SK-N-SH (cell line): ENCODE measurements around the gene RPL10L. TPM values are rescaled to one million over a fixed set of nuclear protein-coding genes. Genes with fewer than 3 reads are reported as not detected.

Experiments used
- CTCF ChIA-PET: fragments of 300-600, 350-600 bp; formaldehyde crosslinking; extraction: SDS; loops from one replicate; lab custom pipeline; 2021; lab: Yijun Ruan, JAX
- POLR2A ChIA-PET: fragments of 350-600 bp; sonication (Branson Sonifier 250); formaldehyde crosslinking; extraction: SDS; loops from one replicate; lab custom pipeline; 2020; ENCODE audit warnings: antibody characterized with exemption, inconsistent platforms; lab: Yijun Ruan, JAX
- DNase-seq: peaks from one replicate; pipeline ENCODE4 v3.0.0; 2012
- H2AFZ ChIP-seq: fragments of 200-600 bp; sonication (generic); 2 replicates; pipeline ENCODE4 v1.8.1; 2016; ENCODE audit warnings: antibody characterized with exemption, mild to moderate bottlenecking, low read depth
- H3F3A ChIP-seq: fragments of 200-600 bp; sonication (generic); replicated peaks from 2 replicates; pipeline ENCODE3; 2016; ENCODE audit warnings: antibody characterized with exemption, mild to moderate bottlenecking; ENCODE audit not compliant: insufficient read depth
- H3K27ac ChIP-seq, 2 experiments: fragments of 200-500 bp in 1 of 2; fragments of 200-600 bp in 1 of 2; sonication (Bioruptor generic) in 1 of 2; sonication (generic), shearing (Covaris generic) in 1 of 2; 2 replicates each; pipeline versions ENCODE4 v1.5.1 to v1.6.1; 2014 to 2016; ENCODE audit warnings: low read depth in 2 of 2, inconsistent platforms in 1 of 2, low read length in 1 of 2, mild to moderate bottlenecking in 1 of 2, mixed read lengths in 1 of 2
- H3K27me3 ChIP-seq: fragments of 200-600 bp; sonication (generic), shearing (Covaris generic); 2 replicates; pipeline ENCODE4 v1.6.1; 2016; ENCODE audit warnings: mixed run types; ENCODE audit not compliant: insufficient read depth
- H3K36me3 ChIP-seq, 2 experiments: fragments of 200-500 bp in 1 of 2; fragments of 200-600 bp in 1 of 2; sonication (Bioruptor generic) in 1 of 2; sonication (generic) in 1 of 2; replicated peaks in 1 of 2; 2 replicates each; pipeline versions ENCODE3 to v1.5.1; 2014 to 2016; ENCODE audit warnings: low read length in 1 of 2, mild to moderate bottlenecking in 1 of 2; ENCODE audit not compliant: insufficient read depth in 2 of 2, control insufficient read depth in 1 of 2
- H3K4me1 ChIP-seq, 2 experiments: fragments of 200-500 bp in 1 of 2; fragments of 200-600 bp in 1 of 2; sonication (Bioruptor generic) in 1 of 2; sonication (generic), shearing (Covaris generic) in 1 of 2; 2 replicates each; pipeline versions ENCODE4 v1.5.1 to v1.6.1; 2014 to 2016; ENCODE audit warnings: low read depth in 1 of 2, low read length in 1 of 2, mixed run types in 1 of 2; ENCODE audit not compliant: insufficient read depth in 2 of 2, control insufficient read depth in 1 of 2
- H3K4me2 ChIP-seq: fragments of 200-600 bp; sonication (generic), shearing (Covaris generic); 2 replicates; pipeline ENCODE4 v1.6.1; 2017; ENCODE audit warnings: mixed run types
- H3K4me3 ChIP-seq, 2 experiments: fragments of 200-500 bp in 1 of 2; fragments of 200-600 bp in 1 of 2; sonication (Bioruptor generic) in 1 of 2; sonication (generic), shearing (Covaris generic) in 1 of 2; 2 replicates each; pipeline versions ENCODE4 v1.5.1 to v1.8.1; 2014 to 2016; ENCODE audit warnings: low read depth in 2 of 2, inconsistent platforms in 1 of 2, low read length in 1 of 2, mild to moderate bottlenecking in 1 of 2, mixed read lengths in 1 of 2, moderate library complexity in 1 of 2
- H3K79me2 ChIP-seq: fragments of 200-600 bp; sonication (generic); 2 replicates; pipeline ENCODE4 v1.8.1; 2017; ENCODE audit warnings: mild to moderate bottlenecking; ENCODE audit not compliant: insufficient read depth
- H3K9ac ChIP-seq: fragments of 200-600 bp; sonication (generic); 2 replicates; pipeline ENCODE4 v1.6.1; 2017; ENCODE audit warnings: mixed run types
- H3K9me2 ChIP-seq: fragments of 200-600 bp; sonication (generic); 2 replicates; pipeline ENCODE4 v1.6.1; 2017; ENCODE audit warnings: mixed run types
- H3K9me3 ChIP-seq: fragments of 200-600 bp; sonication (generic); 2 replicates; pipeline ENCODE4 v1.6.1; 2017; ENCODE audit warnings: mixed run types, mild to moderate bottlenecking, moderate library complexity
- H4K20me1 ChIP-seq: fragments of 200-600 bp; sonication (generic); 2 replicates; pipeline ENCODE4 v1.6.1; 2017; ENCODE audit warnings: mild to moderate bottlenecking, mixed run types; ENCODE audit not compliant: insufficient read depth
- EZH2phosphoT487 ChIP-seq: fragments of 200-600 bp; sonication (generic); IDR thresholded peaks from 2 replicates; pipeline ENCODE4 v1.6.1; 2017; ENCODE audit warnings: low read depth, mixed run types, mild to moderate bottlenecking, antibody characterized with exemption, moderate library complexity, borderline replicate concordance
- FOSL2 ChIP-seq: IDR thresholded peaks from 2 replicates; pipeline ENCODE4 v1.4.0; 2012; ENCODE audit warnings: low read depth, mild to moderate bottlenecking, moderate library complexity, borderline replicate concordance
- FOXJ3 ChIP-seq: sonication (generic); formaldehyde crosslinking; IDR thresholded peaks from 2 replicates; pipeline ENCODE4 v1.5.1; 2020; ENCODE audit warnings: mild to moderate bottlenecking, missing genetic modification reagents
- FOXM1 ChIP-seq: IDR thresholded peaks from 2 replicates; pipeline ENCODE4 v1.4.0; 2012; ENCODE audit warnings: low read depth, mild to moderate bottlenecking
- GATA2 ChIP-seq: sonication (generic); formaldehyde crosslinking; IDR thresholded peaks from 2 replicates; pipeline ENCODE4 v1.5.0; 2020; ENCODE audit warnings: mild to moderate bottlenecking, missing genetic modification reagents
- IRF3 ChIP-seq: fragments of 150-350 bp; IDR thresholded peaks from 2 replicates; pipeline ENCODE4 v1.6.1; 2016; ENCODE audit warnings: mild to moderate bottlenecking, low read depth, low read length
- JUND ChIP-seq: IDR thresholded peaks from 2 replicates; pipeline ENCODE4 v1.4.0; 2012
- MEF2A ChIP-seq: IDR thresholded peaks from 2 replicates; pipeline ENCODE4 v1.4.0; 2012; ENCODE audit warnings: low read depth, borderline replicate concordance
- MXI1 ChIP-seq: IDR thresholded peaks from 2 replicates; pipeline ENCODE4 v1.6.1; 2012; ENCODE audit warnings: mild to moderate bottlenecking, low read depth, low read length, improper control_type of control experiment
- NFIC ChIP-seq: IDR thresholded peaks from 2 replicates; pipeline ENCODE4 v1.4.0; 2012; ENCODE audit warnings: borderline replicate concordance
- PBX3 ChIP-seq: IDR thresholded peaks from 2 replicates; pipeline ENCODE4; 2012
- RCOR1 ChIP-seq: fragments of 150-350 bp; IDR thresholded peaks from 2 replicates; pipeline ENCODE4 v1.6.1; 2017; ENCODE audit warnings: antibody characterized with exemption, low read length
- REST ChIP-seq: IDR thresholded peaks from 2 replicates; pipeline ENCODE4 v1.6.1; 2012; ENCODE audit warnings: mild to moderate bottlenecking, low read depth, low read length, moderate library complexity
- SIN3A ChIP-seq: IDR thresholded peaks from 2 replicates; pipeline ENCODE4 v1.6.1; 2012; ENCODE audit warnings: low read depth, mild to moderate bottlenecking, low read length, moderate library complexity, borderline replicate concordance
- SMC3 ChIP-seq: IDR thresholded peaks from 2 replicates; pipeline ENCODE4 v1.6.1; 2012; ENCODE audit warnings: low read depth, low read length, improper control_type of control experiment
- TEAD4 ChIP-seq: IDR thresholded peaks from 2 replicates; pipeline ENCODE4 v1.4.0; 2012; ENCODE audit warnings: mild to moderate bottlenecking, borderline replicate concordance; ENCODE audit not compliant: insufficient read depth
- USF1 ChIP-seq: IDR thresholded peaks from 2 replicates; pipeline ENCODE4 v1.4.0; 2012; ENCODE audit warnings: low read depth, borderline replicate concordance
- YY1 ChIP-seq: IDR thresholded peaks from 2 replicates; pipeline ENCODE4 v1.4.0; 2012; ENCODE audit warnings: low read depth, mild to moderate bottlenecking
- WGBS: methylation state at CpG from one replicate; pipeline ENCODE4 v1.1.6; 2017; ENCODE audit warnings: low lambda C conversion rate; 5-methylcytosine and 5-hydroxymethylcytosine counted together
- polyA plus RNA-seq, 3 experiments: library from polyadenylated mRNA; depleted of rRNA; stranded (reverse); fragments of >200 nt; gene quantifications; 2 replicates each; pipeline ENCODE4 v1.2.3, GENCODE V29; 2012

Gene RPL10L
- polyA plus RNA-seq, 1 of the 3 experiments (the other 2 are of a cell fraction): not detected

GRCh38 chr14:46663382-46663781 lies 11.8 kb upstream of the RPL10L start:
- no peaks in the 10 kb centered on the region for H3K36me3 ChIP-seq
- no peak overlapping the region for H3K27ac ChIP-seq
- no peak overlapping the region for H3K9ac ChIP-seq
- H3K4me3 ChIP-seq: no peak overlapping the region
- H4K20me1 ChIP-seq: no peaks in the 10 kb centered on the region
- 0% methylated on average over 2 of the region's 4 CpGs for WGBS
- no peak overlapping the region for H2AFZ ChIP-seq
- no peaks in the 10 kb centered on the region for H3K79me2 ChIP-seq
- ChIA-PET CTCF (no interaction called here), POLR2A (no interaction called here)
- H3K9me3 ChIP-seq: no peaks in the 10 kb centered on the region
- H3K9me2 ChIP-seq: no peaks in the 10 kb centered on the region
- no peaks in the 10 kb centered on the region for H3F3A ChIP-seq
- no peak for DNase-seq
- no peaks in the 10 kb centered on the region for H3K27me3 ChIP-seq
- no peak overlapping the region for H3K4me2 ChIP-seq
- H3K4me1 ChIP-seq: no peaks in the 10 kb centered on the region
- TF ChIP-seq FOXJ3 (CRISPR knock-in tag): no peak
- TF ChIP-seq SIN3A: no peak
- TF ChIP-seq FOSL2: no peak
- TF ChIP-seq EZH2phosphoT487: no peak
- TF ChIP-seq RCOR1: no peak
- TF ChIP-seq REST: no peak
- TF ChIP-seq FOXM1: no peak
- no peak for TF ChIP-seq JUND
- no peak for TF ChIP-seq USF1
- no peak for TF ChIP-seq NFIC
- no peak for TF ChIP-seq PBX3
- TF ChIP-seq IRF3: no peak
- no peak for TF ChIP-seq GATA2
- no peak for TF ChIP-seq YY1
- no peak for TF ChIP-seq SMC3
- no peak for TF ChIP-seq TEAD4
- TF ChIP-seq MXI1: no peak
- no peak for TF ChIP-seq MEF2A
